ENCODE measurements around the gene ANKRD52. TPM values are rescaled to one million over a fixed set of nuclear protein-coding genes. Genes with fewer than 3 reads are reported as not detected.
"Not testable (repeated sequence)": the region's sequence is repeated elsewhere in the genome, so short reads cannot be mapped to it uniquely, and the experiment has no call there.

ANKRD52 gene
- total and polyA plus RNA-seq, 5 donors from 2014 or later, result 5.0 to 40.1 (median 6.9) TPM

DNA sequence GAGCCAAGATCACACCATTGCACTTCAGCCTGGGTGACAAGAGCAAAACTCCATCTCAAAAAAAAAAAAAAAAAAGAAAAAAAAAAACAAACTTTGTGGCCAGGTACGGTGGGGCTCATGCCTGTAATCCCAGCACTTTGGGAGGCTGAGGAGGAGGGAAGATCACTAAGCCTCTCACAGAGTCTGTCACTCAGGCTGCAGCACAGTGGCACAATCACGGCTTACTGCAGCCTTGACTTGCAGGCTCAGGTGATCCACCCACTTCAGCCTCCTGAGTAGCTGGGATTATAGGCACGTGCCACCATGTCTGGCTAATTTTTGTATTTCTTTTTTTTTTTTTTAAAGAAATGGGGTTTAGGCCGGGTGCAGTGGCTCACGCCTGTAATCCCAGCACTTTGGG lies 26.1 kb upstream of the ANKRD52 start:
- H3K9me3 ChIP-seq (ENCODE audit: control insufficient read depth in 2 of 2, low read length in 2 of 2); H3K4me1 ChIP-seq (ENCODE audit: control insufficient read depth, insufficient read depth, low read length, poor library complexity, severe bottlenecking); H3K4me3 Mint-ChIP-seq; H3K9me3 Mint-ChIP-seq; ATAC-seq (ENCODE audit: low read depth in 2 of 2); DNase-seq; H3K27me3 Mint-ChIP-seq; H3K27me3 ChIP-seq (ENCODE audit: control insufficient read depth, insufficient read depth, low read length); H3K27ac ChIP-seq (ENCODE audit: insufficient read depth, low read length, poor library complexity, severe bottlenecking); H3K27ac Mint-ChIP-seq; H3K4me3 ChIP-seq (ENCODE audit: low read depth, low read length): not testable (repeated sequence)
- peaks cover 4 to 16% (median 12%) of the 10 kb centered on the region in 4 donors for H3K4me1 Mint-ChIP-seq
- peaks cover 36% of the 10 kb centered on the region for H3K36me3 Mint-ChIP-seq
- H3K36me3 ChIP-seq (ENCODE audit: control insufficient read depth, insufficient read depth, low read length), result peaks cover 62% of the 10 kb centered on the region

DNA sequence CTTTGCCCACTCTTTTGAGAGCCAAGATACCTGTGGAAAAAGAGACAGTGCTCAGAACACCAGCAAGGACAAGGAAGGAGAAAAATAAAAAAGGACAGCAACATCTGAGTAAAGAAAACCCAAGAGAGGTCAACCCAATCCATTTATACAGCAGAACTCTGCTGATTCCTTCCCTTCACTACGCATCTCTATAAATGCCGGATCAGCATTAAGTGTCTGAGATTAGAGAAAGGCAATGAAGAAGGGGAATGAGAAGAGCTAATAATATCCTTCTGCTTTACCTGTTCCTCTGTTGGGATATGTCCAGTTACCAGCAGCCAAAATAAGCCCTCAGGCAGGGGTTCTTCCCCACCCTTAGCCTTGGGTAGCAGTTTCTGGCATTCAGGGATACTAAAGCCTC lies 24.4 kb upstream of the ANKRD52 start:
- no peaks in the 10 kb centered on the region for H3K4me1 ChIP-seq (ENCODE audit: control insufficient read depth, insufficient read depth, low read length, poor library complexity, severe bottlenecking)
- DNase-seq, result no peak
- no peaks in the 10 kb centered on the region for H3K9me3 ChIP-seq (ENCODE audit: control insufficient read depth in 2 of 2, low read length in 2 of 2)
- H3K36me3 Mint-ChIP-seq, result peaks cover 41% of the 10 kb centered on the region
- H3K27ac Mint-ChIP-seq, result peak overlapping the region in 1 of 3 donors; percentile 41
- no peak overlapping the region for H3K4me3 Mint-ChIP-seq
- H3K27me3 Mint-ChIP-seq, result no peaks in the 10 kb centered on the region
- peaks cover 76% of the 10 kb centered on the region for H3K36me3 ChIP-seq (ENCODE audit: control insufficient read depth, insufficient read depth, low read length)
- no peak for ATAC-seq (ENCODE audit: low read depth in 2 of 2)
- H3K27me3 ChIP-seq (ENCODE audit: control insufficient read depth, insufficient read depth, low read length), result no peaks in the 10 kb centered on the region
- no peak overlapping the region for H3K27ac ChIP-seq (ENCODE audit: insufficient read depth, low read length, poor library complexity, severe bottlenecking)
- H3K9me3 Mint-ChIP-seq, result no peaks in the 10 kb centered on the region
- peaks cover 4 to 8% (median 6%) of the 10 kb centered on the region in 4 donors for H3K4me1 Mint-ChIP-seq
- no peak overlapping the region for H3K4me3 ChIP-seq (ENCODE audit: low read depth, low read length)

DNA sequence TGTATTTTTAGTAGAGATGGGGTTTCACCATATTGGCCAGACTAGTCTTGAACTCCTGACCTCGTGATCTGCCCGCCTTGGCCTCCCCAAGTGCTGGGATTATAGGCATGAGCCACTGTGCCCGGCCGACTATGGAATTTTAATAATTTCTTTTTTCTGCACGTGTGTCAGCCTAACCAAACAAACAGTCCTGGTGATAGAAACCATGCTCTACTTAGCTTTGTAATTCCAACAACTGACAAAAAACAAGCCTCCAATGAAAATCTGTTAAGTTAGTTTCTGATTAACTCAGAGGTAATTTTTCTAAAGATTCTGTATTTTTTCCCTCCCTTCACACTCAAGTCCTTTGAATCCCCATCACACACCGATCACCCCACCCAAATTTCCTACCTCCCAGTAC lies 23.8 kb upstream of the ANKRD52 start:
- ATAC-seq (ENCODE audit: low read depth in 2 of 2) (no peak), DNase-seq (no peak)
- H3K4me1 ChIP-seq (ENCODE audit: control insufficient read depth, insufficient read depth, low read length, poor library complexity, severe bottlenecking), result no peaks in the 10 kb centered on the region
- Mint-ChIP-seq H3K27me3 (no peaks in the 10 kb centered on the region), H3K36me3 (peaks cover 41% of the 10 kb centered on the region), H3K27ac (peak overlapping the region in 1 of 3 donors; percentile 41), H3K4me1 (peaks cover 4 to 8% (median 6%) of the 10 kb centered on the region in 4 donors), H3K9me3 (no peaks in the 10 kb centered on the region), H3K4me3 (no peak overlapping the region)
- H3K4me3 ChIP-seq (ENCODE audit: low read depth, low read length), result no peak overlapping the region
- no peak overlapping the region for H3K27ac ChIP-seq (ENCODE audit: insufficient read depth, low read length, poor library complexity, severe bottlenecking)
- H3K9me3 ChIP-seq (ENCODE audit: control insufficient read depth in 2 of 2, low read length in 2 of 2), result no peaks in the 10 kb centered on the region
- H3K36me3 ChIP-seq (ENCODE audit: control insufficient read depth, insufficient read depth, low read length), result peaks cover 79% of the 10 kb centered on the region
- H3K27me3 ChIP-seq (ENCODE audit: control insufficient read depth, insufficient read depth, low read length), result no peaks in the 10 kb centered on the region

DNA sequence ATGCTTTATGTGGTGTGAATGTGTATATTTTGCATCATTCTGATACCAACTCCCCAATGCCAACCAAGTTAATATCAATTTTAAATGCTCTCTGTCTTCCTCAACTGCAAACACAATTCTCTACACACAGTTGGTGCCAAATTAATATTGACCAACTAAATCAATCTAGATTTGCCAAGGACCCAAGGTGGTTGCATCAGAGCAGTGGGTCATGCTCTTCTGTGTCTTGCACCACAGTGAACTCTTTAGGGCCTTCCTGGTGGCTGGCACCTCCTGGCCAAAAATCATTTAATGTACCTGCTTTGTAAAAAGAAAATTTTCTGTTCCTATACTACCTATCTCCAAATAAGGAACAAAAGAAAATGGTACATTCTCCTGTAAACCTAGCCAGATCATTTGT lies 22.7 kb upstream of the ANKRD52 start:
- H3K36me3 Mint-ChIP-seq, result peaks cover 37% of the 10 kb centered on the region
- ATAC-seq (ENCODE audit: low read depth in 2 of 2), result no peak
- no peak overlapping the region for H3K27ac ChIP-seq (ENCODE audit: insufficient read depth, low read length, poor library complexity, severe bottlenecking)
- no peaks in the 10 kb centered on the region for H3K4me1 ChIP-seq (ENCODE audit: control insufficient read depth, insufficient read depth, low read length, poor library complexity, severe bottlenecking)
- H3K4me3 ChIP-seq (ENCODE audit: low read depth, low read length), result no peak overlapping the region
- H3K9me3 ChIP-seq (ENCODE audit: control insufficient read depth in 2 of 2, low read length in 2 of 2), result no peaks in the 10 kb centered on the region
- DNase-seq, result no peak
- peaks cover 78% of the 10 kb centered on the region for H3K36me3 ChIP-seq (ENCODE audit: control insufficient read depth, insufficient read depth, low read length)
- H3K27ac Mint-ChIP-seq, result peak overlapping the region in 1 of 3 donors; percentile 43
- H3K4me1 Mint-ChIP-seq, result peaks cover 0 to 6% (median 1%) of the 10 kb centered on the region in 4 donors
- H3K9me3 Mint-ChIP-seq, result no peaks in the 10 kb centered on the region
- H3K4me3 Mint-ChIP-seq, result no peak overlapping the region
- no peaks in the 10 kb centered on the region for H3K27me3 Mint-ChIP-seq
- no peaks in the 10 kb centered on the region for H3K27me3 ChIP-seq (ENCODE audit: control insufficient read depth, insufficient read depth, low read length)

DNA sequence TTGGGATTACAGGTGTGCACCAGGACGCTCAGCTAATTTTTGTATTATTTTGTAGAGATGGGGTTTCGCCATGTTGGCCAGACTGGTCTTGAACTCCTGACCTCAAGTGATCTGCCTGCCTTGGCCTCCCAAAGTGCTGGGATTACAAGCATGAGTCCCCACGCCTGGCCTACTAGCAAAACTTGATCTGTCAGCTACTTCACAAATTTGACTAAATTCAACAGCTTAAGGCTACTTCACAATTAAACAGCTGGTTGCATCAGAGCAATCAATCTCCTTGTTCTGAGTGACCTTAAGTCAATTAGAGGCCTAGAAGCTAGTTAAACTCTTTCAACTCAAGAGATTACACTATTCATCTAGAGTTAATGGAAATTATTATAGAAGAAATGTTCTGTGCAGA lies 20.7 kb upstream of the ANKRD52 start:
- no peaks in the 10 kb centered on the region for H3K9me3 Mint-ChIP-seq
- peaks cover 41% of the 10 kb centered on the region for H3K36me3 Mint-ChIP-seq
- H3K4me1 Mint-ChIP-seq, result peaks cover 0 to 2% (median 0%) of the 10 kb centered on the region in 4 donors
- H3K4me3 Mint-ChIP-seq, result no peak overlapping the region
- no peaks in the 10 kb centered on the region for H3K27me3 Mint-ChIP-seq
- ATAC-seq (ENCODE audit: low read depth in 2 of 2), result no peak
- no peak overlapping the region for H3K27ac Mint-ChIP-seq
- Histone ChIP-seq H3K27me3 (ENCODE audit: control insufficient read depth, insufficient read depth, low read length) (no peaks in the 10 kb centered on the region), H3K9me3 (ENCODE audit: control insufficient read depth in 2 of 2, low read length in 2 of 2) (no peaks in the 10 kb centered on the region), H3K36me3 (ENCODE audit: control insufficient read depth, insufficient read depth, low read length) (peaks cover 85% of the 10 kb centered on the region), H3K4me3 (ENCODE audit: low read depth, low read length) (no peak overlapping the region), H3K4me1 (ENCODE audit: control insufficient read depth, insufficient read depth, low read length, poor library complexity, severe bottlenecking) (no peaks in the 10 kb centered on the region), H3K27ac (ENCODE audit: insufficient read depth, low read length, poor library complexity, severe bottlenecking) (no peak overlapping the region)
- DNase-seq, result no peak

DNA sequence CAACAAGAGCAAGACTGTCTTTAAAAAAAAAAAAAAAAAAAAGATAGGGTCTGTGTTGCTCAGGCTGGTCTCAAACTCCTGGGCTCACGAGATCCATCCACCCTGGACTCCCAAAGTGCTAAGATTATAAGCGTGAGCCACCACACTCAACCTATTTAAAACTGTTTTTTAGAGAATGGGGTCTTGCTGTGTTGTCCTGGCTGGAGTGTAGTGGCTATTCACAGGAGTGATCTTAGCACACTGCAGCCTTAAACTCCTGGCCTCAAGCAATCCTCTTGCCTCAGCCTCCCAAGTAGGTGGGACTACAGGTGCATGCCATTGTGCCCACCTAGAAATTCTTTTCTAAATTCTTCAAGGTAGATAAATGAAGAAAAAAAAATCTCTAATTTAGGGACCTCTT lies 16.1 kb upstream of the ANKRD52 start:
- no peak for DNase-seq
- H3K9me3 ChIP-seq (ENCODE audit: control insufficient read depth in 2 of 2, low read length in 2 of 2), result no peaks in the 10 kb centered on the region
- no peak overlapping the region for H3K27ac ChIP-seq (ENCODE audit: insufficient read depth, low read length, poor library complexity, severe bottlenecking)
- no peak overlapping the region for H3K4me3 ChIP-seq (ENCODE audit: low read depth, low read length)
- peaks cover 76% of the 10 kb centered on the region for H3K36me3 ChIP-seq (ENCODE audit: control insufficient read depth, insufficient read depth, low read length)
- peak overlapping the region in 1 of 3 donors; percentile 16 for H3K27ac Mint-ChIP-seq
- ATAC-seq (ENCODE audit: low read depth in 2 of 2), result no peak
- no peaks in the 10 kb centered on the region for H3K27me3 Mint-ChIP-seq
- H3K36me3 Mint-ChIP-seq, result peaks cover 26% of the 10 kb centered on the region
- peaks cover 0 to 6% (median under 1%) of the 10 kb centered on the region in 4 donors for H3K4me1 Mint-ChIP-seq
- no peaks in the 10 kb centered on the region for H3K4me1 ChIP-seq (ENCODE audit: control insufficient read depth, insufficient read depth, low read length, poor library complexity, severe bottlenecking)
- no peaks in the 10 kb centered on the region for H3K27me3 ChIP-seq (ENCODE audit: control insufficient read depth, insufficient read depth, low read length)
- H3K9me3 Mint-ChIP-seq, result no peaks in the 10 kb centered on the region
- peak overlapping the region in 1 of 4 donors; percentile 34 for H3K4me3 Mint-ChIP-seq

DNA sequence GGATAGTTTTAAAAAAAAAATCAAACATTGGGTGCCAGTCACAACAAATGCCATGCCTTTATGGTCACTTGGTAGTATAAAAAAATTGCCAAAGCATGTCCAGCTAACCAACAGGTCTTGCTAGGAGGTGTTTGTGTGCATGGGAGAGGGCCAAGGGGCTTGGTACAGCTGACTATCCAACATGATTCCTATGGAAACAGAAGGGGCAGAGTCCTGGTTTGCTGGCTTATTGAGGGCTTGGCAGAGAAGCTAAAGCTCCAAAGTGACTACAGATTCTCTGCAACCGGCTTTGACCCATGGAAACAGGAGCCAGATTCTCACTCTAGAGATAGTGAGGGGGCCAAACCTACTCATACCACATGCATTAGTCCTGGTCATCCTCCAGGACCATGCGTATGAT lies 14.3 kb upstream of the ANKRD52 start:
- not testable (repeated sequence) for H3K4me3 ChIP-seq (ENCODE audit: low read depth, low read length); H3K4me1 ChIP-seq (ENCODE audit: control insufficient read depth, insufficient read depth, low read length, poor library complexity, severe bottlenecking); H3K9me3 ChIP-seq (ENCODE audit: control insufficient read depth in 2 of 2, low read length in 2 of 2); H3K27ac Mint-ChIP-seq; H3K27me3 Mint-ChIP-seq; H3K27me3 ChIP-seq (ENCODE audit: control insufficient read depth, insufficient read depth, low read length); H3K4me3 Mint-ChIP-seq; DNase-seq; H3K27ac ChIP-seq (ENCODE audit: insufficient read depth, low read length, poor library complexity, severe bottlenecking); H3K9me3 Mint-ChIP-seq; ATAC-seq (ENCODE audit: low read depth in 2 of 2)
- Mint-ChIP-seq H3K36me3 (peaks cover 21% of the 10 kb centered on the region), H3K4me1 (peaks cover 6 to 11% (median 6%) of the 10 kb centered on the region in 4 donors)
- peaks cover 58% of the 10 kb centered on the region for H3K36me3 ChIP-seq (ENCODE audit: control insufficient read depth, insufficient read depth, low read length)

DNA sequence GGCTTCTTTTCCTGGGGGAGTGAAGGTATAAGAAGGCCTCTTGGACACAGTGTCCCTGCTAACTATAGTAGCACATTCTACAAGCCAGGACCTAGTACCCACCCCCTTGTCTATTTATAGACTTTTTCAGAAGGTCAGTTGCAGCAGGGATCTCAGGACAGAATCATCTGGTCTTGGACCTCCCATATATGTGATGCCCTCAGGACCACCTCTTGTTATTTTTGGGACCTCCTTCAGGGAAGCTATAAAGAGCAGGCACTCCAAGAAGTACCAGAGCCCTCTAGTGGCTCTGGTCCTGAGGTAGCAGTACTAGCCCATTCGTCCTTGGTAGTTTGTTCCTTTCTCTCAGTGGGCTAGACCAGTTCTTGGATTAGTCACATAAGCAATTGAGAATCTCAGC lies 12.8 kb upstream of the ANKRD52 start:
- peak in 1 of 3 donors; percentile 25 for DNase-seq
- Mint-ChIP-seq H3K36me3 (peaks cover 21% of the 10 kb centered on the region), H3K27ac (no peak overlapping the region), H3K9me3 (no peaks in the 10 kb centered on the region), H3K4me1 (peaks cover 10 to 23% (median 12%) of the 10 kb centered on the region in 4 donors), H3K27me3 (no peaks in the 10 kb centered on the region), H3K4me3 (peak overlapping the region in 1 of 4 donors; percentile 76)
- Histone ChIP-seq H3K4me1 (ENCODE audit: control insufficient read depth, insufficient read depth, low read length, poor library complexity, severe bottlenecking) (peaks cover 14% of the 10 kb centered on the region), H3K27me3 (ENCODE audit: control insufficient read depth, insufficient read depth, low read length) (no peaks in the 10 kb centered on the region), H3K36me3 (ENCODE audit: control insufficient read depth, insufficient read depth, low read length) (peaks cover 50% of the 10 kb centered on the region), H3K4me3 (ENCODE audit: low read depth, low read length) (no peak overlapping the region), H3K9me3 (ENCODE audit: control insufficient read depth in 2 of 2, low read length in 2 of 2) (no peaks in the 10 kb centered on the region), H3K27ac (ENCODE audit: insufficient read depth, low read length, poor library complexity, severe bottlenecking) (no peak overlapping the region)
- ATAC-seq (ENCODE audit: low read depth in 2 of 2), result no peak

Measured in CD4-positive, CD25-positive, alpha-beta regulatory T cell (primary cell).